Left lung (tissue), 10 donors: ENCODE data around the gene LCE3A. TPM values are rescaled to one million over a fixed set of nuclear protein-coding genes. Genes with fewer than 3 reads are reported as not detected.

Experiments used
- ATAC-seq: fragments of 200-7000 bp; cut with Tn5 transposase; one replicate; pipeline ENCODE4 v1.9.1; 2020; ENCODE audit warnings: moderate library complexity
- DNase-seq, 4 donors: peaks; one replicate each; pipeline ENCODE4 v3.0.0-alpha.2; 2013 to 2020
- H3K27ac ChIP-seq, 2 donors: fragments of 200-600 bp; sonication (generic) in 1 of 2; one replicate each; pipeline versions ENCODE4 v1.5.0 to v1.8.0; 2020 to 2021
- H3K27me3 ChIP-seq, 2 donors: fragments of 200-600 bp; sonication (generic) in 1 of 2; one replicate each; pipeline versions ENCODE4 v1.5.0 to v1.8.0; 2020 to 2021
- H3K36me3 ChIP-seq, 2 donors: fragments of 200-600 bp; sonication (generic) in 1 of 2; one replicate each; pipeline versions ENCODE4 v1.5.0 to v1.8.0; 2020 to 2021
- H3K4me1 ChIP-seq, 2 donors: fragments of 200-600 bp; one replicate each; pipeline ENCODE4 v1.8.0; 2021
- H3K4me3 ChIP-seq, 2 donors: fragments of 200-600 bp; sonication (generic) in 1 of 2; one replicate each; pipeline versions ENCODE4 v1.5.0 to v1.8.0; 2020 to 2021; ENCODE audit warnings: mild to moderate bottlenecking in 1 of 2
- H3K9me3 ChIP-seq, 2 donors: fragments of 200-600 bp; sonication (generic) in 1 of 2; one replicate each; pipeline versions ENCODE4 v1.5.0 to v1.8.0; 2020 to 2021
- CTCF ChIP-seq, 2 donors: fragments of 200-600 bp; sonication (generic) in 1 of 2; IDR thresholded peaks; one replicate each; pipeline versions ENCODE4 v1.5.0 to v1.8.0; 2021; ENCODE audit warnings: antibody characterized with exemption in 2 of 2
- intact Hi-C, 2 donors: fragments of 100-400 bp; cut with DNase I; formaldehyde crosslinking; loops; one replicate each; pipeline versions ENCODE4 v1.11.2 to v1.14.2; 2022
- polyA plus RNA-seq, 6 donors: library from polyadenylated mRNA; unstranded; fragments of 120-200 nt; gene quantifications; one replicate each; pipeline ENCODE4 v1.2.1, GENCODE V29; 2013; ENCODE audit not compliant: insufficient read length in 6 of 6
- total RNA-seq, 2 donors: library from RNA; stranded (reverse); fragmentation: NEBNext Ultra II Directional; extraction: Animal tissue kit (Norgen Biotek cat#: 25700); gene quantifications; one replicate each; pipeline ENCODE4 v1.2.1, GENCODE V29; 2021
- donor health status: DM: no; HTN: yes; CAD: no.
- donor health status: DM: no; HTN: no; CAD: no.

LCE3A gene
- total and polyA plus RNA-seq, 8 donors: not detected

GRCh38 chr1:152621993-152622392 is 910 bp downstream of the LCE3A start:
- TF ChIP-seq CTCF (IDR thresholded peaks at IDR 0.05): no peak
- H3K27me3 ChIP-seq: peaks cover 0 to 15% of the 10 kb centered on the region in 2 donors
- no peaks in the 10 kb centered on the region for H3K36me3 ChIP-seq
- DNase-seq: no peak
- no peak overlapping the region for H3K4me3 ChIP-seq
- no peak for ATAC-seq
- H3K27ac ChIP-seq: no peak overlapping the region
- intact Hi-C loops: no loop called here
- no peaks in the 10 kb centered on the region for H3K4me1 ChIP-seq
- H3K9me3 ChIP-seq: peaks cover 0 to 28% of the 10 kb centered on the region in 2 donors

GRCh38 chr1:152613511-152613910 is 9.4 kb downstream of the LCE3A start, which contains the start of gene LCE3B:
Gene LCE3B (plus strand): TSS chr1:152613811. CDS start chr1:152613811, 0 bp downstream.
- intact Hi-C loops: no loop called here
- DNase-seq (no peak), ATAC-seq (no peak)
- Histone ChIP-seq H3K4me3 (no peak within 1 kb of the TSS), H3K4me1 (no peaks in the 10 kb centered on the region), H3K9me3 (peaks cover 0 to 11% of the 10 kb centered on the region in 2 donors), H3K36me3 (no peaks in the 10 kb centered on the region), H3K27ac (no peak within 1 kb of the TSS), H3K27me3 (no peaks in the 10 kb centered on the region)
- no peak for TF ChIP-seq CTCF (IDR thresholded peaks at IDR 0.05)

GRCh38 chr1:152599934-152600333 is 23.0 kb downstream of the LCE3A start, which contains the start of gene LCE3C:
Gene LCE3C (plus strand): TSS chr1:152600234. CDS start chr1:152600732, 498 bp downstream.
- Histone ChIP-seq H3K4me1 (no peaks in the 10 kb centered on the region), H3K27me3 (no peaks in the 10 kb centered on the region), H3K27ac (no peak within 1 kb of the TSS), H3K4me3 (no peak within 1 kb of the TSS), H3K36me3 (no peaks in the 10 kb centered on the region), H3K9me3 (no peaks in the 10 kb centered on the region)
- DNase-seq (no peak), ATAC-seq (no peak)
- no peak for TF ChIP-seq CTCF (IDR thresholded peaks at IDR 0.05)
- intact Hi-C loops: no loop called here

GRCh38 chr1:152596986-152597385 is 25.9 kb downstream of the LCE3A start:
- Histone ChIP-seq H3K9me3 (no peaks in the 10 kb centered on the region), H3K27me3 (no peaks in the 10 kb centered on the region), H3K4me1 (no peaks in the 10 kb centered on the region), H3K4me3 (no peak overlapping the region), H3K27ac (no peak overlapping the region), H3K36me3 (no peaks in the 10 kb centered on the region)
- DNase-seq (no peak), ATAC-seq (no peak)
- no peak for TF ChIP-seq CTCF (IDR thresholded peaks at IDR 0.05)
- intact Hi-C loops: no loop called here

- Histone ChIP-seq H3K27ac (no peak overlapping the region), H3K9me3 (no peaks in the 10 kb centered on the region), H3K36me3 (no peaks in the 10 kb centered on the region), H3K4me1 (no peaks in the 10 kb centered on the region), H3K27me3 (no peaks in the 10 kb centered on the region), H3K4me3 (no peak overlapping the region)
- no peak for ATAC-seq
- intact Hi-C loops: no loop called here
- DNase-seq: no peak
- TF ChIP-seq CTCF (IDR thresholded peaks at IDR 0.05): no peak
Measured at GRCh38 chr1:152585586-152585985, 37.3 kb downstream of the LCE3A start.
